GM23338 (cell line): ENCODE measurements around the gene TMEM14A. TPM values are rescaled to one million over a fixed set of nuclear protein-coding genes. Genes with fewer than 3 reads are reported as not detected.
"Not testable (repeated sequence)": the region's sequence is repeated elsewhere in the genome, so short reads cannot be mapped to it uniquely, and the experiment has no call there.

Experiments used
- ATAC-seq: fragments of 200-7000 bp; cut with Tn5 transposase; 3 replicates; pipeline ENCODE4 v1.9.1; 2020
- DNase-seq: peaks from one replicate; pipeline ENCODE4 v3.0.0-alpha.2; 2015; ENCODE audit warnings: low spot score
- H2AFZ ChIP-seq: fragments of 200-600 bp; sonication (generic); 2 replicates; pipeline ENCODE4 v1.8.0; 2016; ENCODE audit warnings: antibody characterized with exemption, mild to moderate bottlenecking, moderate library complexity
- H3F3A ChIP-seq: fragments of 200-600 bp; sonication (generic); replicated peaks from 2 replicates; pipeline ENCODE4 v1.8.0; 2017; ENCODE audit warnings: antibody characterized with exemption, mixed run types, low read depth
- H3K27ac ChIP-seq: fragments of 200-600 bp; sonication (generic); 2 replicates; pipeline ENCODE4 v1.6.1; 2016; ENCODE audit warnings: low read depth
- H3K27me3 ChIP-seq: fragments of 200-600 bp; sonication (generic); 2 replicates; pipeline ENCODE4 v1.8.0; 2016; ENCODE audit warnings: mild to moderate bottlenecking, mixed run types, moderate library complexity; ENCODE audit not compliant: insufficient read depth
- H3K36me3 ChIP-seq: fragments of 200-600 bp; sonication (generic); 2 replicates; pipeline ENCODE4 v1.8.0; 2016; ENCODE audit warnings: mild to moderate bottlenecking; ENCODE audit not compliant: insufficient read depth
- H3K4me1 ChIP-seq: fragments of 200-600 bp; sonication (generic); 2 replicates; pipeline ENCODE4 v1.8.0; 2016; ENCODE audit warnings: mild to moderate bottlenecking, moderate library complexity; ENCODE audit not compliant: insufficient read depth
- H3K4me2 ChIP-seq: fragments of 200-600 bp; sonication (generic); 2 replicates; pipeline ENCODE4 v1.7.1; 2017; ENCODE audit warnings: mixed run types
- H3K4me3 ChIP-seq: fragments of 200-600 bp; sonication (generic); 2 replicates; pipeline ENCODE4 v1.6.1; 2016; ENCODE audit warnings: mixed run types
- H3K79me2 ChIP-seq: fragments of 200-600 bp; sonication (generic); replicated peaks from 2 replicates; pipeline ENCODE4 v1.8.0; 2017; ENCODE audit warnings: mild to moderate bottlenecking; ENCODE audit not compliant: insufficient read depth
- H3K9me2 ChIP-seq: fragments of 200-600 bp; sonication (generic); 2 replicates; pipeline ENCODE4 v1.8.0; 2017; ENCODE audit not compliant: insufficient read depth
- H4K20me1 ChIP-seq: fragments of 200-600 bp; sonication (generic); replicated peaks from 2 replicates; pipeline ENCODE4 v1.8.0; 2017; ENCODE audit warnings: mild to moderate bottlenecking; ENCODE audit not compliant: insufficient read depth
- H3K27ac Mint-ChIP-seq: 2 replicates; pipeline ENCODE4 v1.8.0; 2020; ENCODE audit warnings: inconsistent platforms, mild to moderate bottlenecking, moderate library complexity, mixed read lengths
- H3K27me3 Mint-ChIP-seq: 3 replicates; pipeline ENCODE4 v1.8.0; 2022; ENCODE audit warnings: low read depth, mild to moderate bottlenecking, moderate library complexity, mixed read lengths, inconsistent platforms; ENCODE audit not compliant: insufficient read depth, poor library complexity
- H3K36me3 Mint-ChIP-seq: 3 replicates; pipeline ENCODE4 v1.8.0; 2021; ENCODE audit warnings: low read depth, mild to moderate bottlenecking, inconsistent platforms, moderate library complexity, mixed read lengths
- H3K4me1 Mint-ChIP-seq: 3 replicates; pipeline ENCODE4 v1.8.0; 2020; ENCODE audit warnings: mild to moderate bottlenecking, inconsistent platforms, mixed read lengths
- H3K4me3 Mint-ChIP-seq: 3 replicates; pipeline ENCODE4 v1.8.0; 2021; ENCODE audit warnings: moderate library complexity, mild to moderate bottlenecking, inconsistent platforms, mixed read lengths
- H3K9me3 Mint-ChIP-seq: 3 replicates; pipeline ENCODE4 v1.8.0; 2020; ENCODE audit warnings: moderate library complexity, mild to moderate bottlenecking, inconsistent platforms, mixed read lengths
- CREB1 ChIP-seq: fragments of 250-450 bp; sonication (Bioruptor Pico); IDR thresholded peaks from 2 replicates; pipeline ENCODE4 v1.5.0; 2020; ENCODE audit warnings: low read depth, mild to moderate bottlenecking, moderate library complexity
- EZH2 ChIP-seq: fragments of 200-600 bp; sonication (generic); IDR thresholded peaks from one replicate; pipeline ENCODE4 v1.8.0; 2017; ENCODE audit warnings: antibody characterized with exemption, mild to moderate bottlenecking, low read depth; ENCODE audit not compliant: unreplicated experiment
- EZH2phosphoT487 ChIP-seq: fragments of 200-600 bp; sonication (generic); IDR thresholded peaks from one replicate; pipeline ENCODE4 v1.8.1; 2018; ENCODE audit warnings: antibody characterized with exemption; ENCODE audit not compliant: unreplicated experiment
- JUNB ChIP-seq: IDR thresholded peaks from one replicate; pipeline ENCODE4 v1.6.1; 2016; ENCODE audit warnings: antibody characterized with exemption; ENCODE audit not compliant: unreplicated experiment
- POLR2AphosphoS5 ChIP-seq: IDR thresholded peaks from 2 replicates; pipeline ENCODE4 v1.6.1; 2016; ENCODE audit warnings: antibody characterized with exemption, low read depth
- REST ChIP-seq: IDR thresholded peaks from one replicate; pipeline ENCODE4 v1.6.1; 2018; ENCODE audit warnings: antibody characterized with exemption; ENCODE audit not compliant: unreplicated experiment
- STAT1 ChIP-seq: IDR thresholded peaks from one replicate; pipeline ENCODE4 v1.6.1; 2016; ENCODE audit warnings: antibody characterized with exemption; ENCODE audit not compliant: unreplicated experiment
- polyA plus RNA-seq: library from polyadenylated mRNA; unstranded; fragments of >200 nt; fragmentation: Nextera tagmentation; extraction: Ambion mirVana; gene quantifications from 2 replicates; pipeline ENCODE4 v1.2.1, GENCODE V29; 2016
- total RNA-seq: library from RNA; depleted of rRNA; stranded (reverse); fragments of >200 nt; shearing (Covaris generic); gene quantifications from 2 replicates; pipeline ENCODE4 v1.2.3, GENCODE V29; 2014
- TF ChIP-seq, protein P1 (sequence below): IDR thresholded peaks from 2 replicates; pipeline ENCODE4 v1.6.1; 2016; ENCODE audit warnings: antibody characterized with exemption
- TF ChIP-seq, protein P2 (sequence below), 2 experiments: fragments of 200-600 bp in 1 of 2; sonication (generic) in 1 of 2; conservative IDR thresholded peaks; 2 replicates each; pipeline versions ENCODE4 v1.5.1 to v1.6.1; 2016 to 2017; ENCODE audit warnings: antibody characterized with exemption in 2 of 2, low read depth in 2 of 2, mild to moderate bottlenecking in 2 of 2, moderate library complexity in 1 of 2

Gene TMEM14A
- total and polyA plus RNA-seq, 2 experiments from 2014 or later: 13.9 to 36.0 TPM

GRCh38 chr6:52654592-52654991 is 16.3 kb upstream of the TMEM14A start (continued):
- TF ChIP-seq, protein P1, sequence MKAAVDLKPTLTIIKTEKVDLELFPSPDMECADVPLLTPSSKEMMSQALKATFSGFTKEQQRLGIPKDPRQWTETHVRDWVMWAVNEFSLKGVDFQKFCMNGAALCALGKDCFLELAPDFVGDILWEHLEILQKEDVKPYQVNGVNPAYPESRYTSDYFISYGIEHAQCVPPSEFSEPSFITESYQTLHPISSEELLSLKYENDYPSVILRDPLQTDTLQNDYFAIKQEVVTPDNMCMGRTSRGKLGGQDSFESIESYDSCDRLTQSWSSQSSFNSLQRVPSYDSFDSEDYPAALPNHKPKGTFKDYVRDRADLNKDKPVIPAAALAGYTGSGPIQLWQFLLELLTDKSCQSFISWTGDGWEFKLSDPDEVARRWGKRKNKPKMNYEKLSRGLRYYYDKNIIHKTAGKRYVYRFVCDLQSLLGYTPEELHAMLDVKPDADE: no peak
- TF ChIP-seq STAT1: no peak
- TF ChIP-seq JUNB: no peak
- no peak for TF ChIP-seq POLR2AphosphoS5
- no peak for TF ChIP-seq REST
- no peak for TF ChIP-seq EZH2phosphoT487
- TF ChIP-seq, protein P2, sequence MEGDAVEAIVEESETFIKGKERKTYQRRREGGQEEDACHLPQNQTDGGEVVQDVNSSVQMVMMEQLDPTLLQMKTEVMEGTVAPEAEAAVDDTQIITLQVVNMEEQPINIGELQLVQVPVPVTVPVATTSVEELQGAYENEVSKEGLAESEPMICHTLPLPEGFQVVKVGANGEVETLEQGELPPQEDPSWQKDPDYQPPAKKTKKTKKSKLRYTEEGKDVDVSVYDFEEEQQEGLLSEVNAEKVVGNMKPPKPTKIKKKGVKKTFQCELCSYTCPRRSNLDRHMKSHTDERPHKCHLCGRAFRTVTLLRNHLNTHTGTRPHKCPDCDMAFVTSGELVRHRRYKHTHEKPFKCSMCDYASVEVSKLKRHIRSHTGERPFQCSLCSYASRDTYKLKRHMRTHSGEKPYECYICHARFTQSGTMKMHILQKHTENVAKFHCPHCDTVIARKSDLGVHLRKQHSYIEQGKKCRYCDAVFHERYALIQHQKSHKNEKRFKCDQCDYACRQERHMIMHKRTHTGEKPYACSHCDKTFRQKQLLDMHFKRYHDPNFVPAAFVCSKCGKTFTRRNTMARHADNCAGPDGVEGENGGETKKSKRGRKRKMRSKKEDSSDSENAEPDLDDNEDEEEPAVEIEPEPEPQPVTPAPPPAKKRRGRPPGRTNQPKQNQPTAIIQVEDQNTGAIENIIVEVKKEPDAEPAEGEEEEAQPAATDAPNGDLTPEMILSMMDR (conservative IDR thresholded peaks at IDR 0.05; ENCODE audit: low read depth in 2 of 2): no peak
- no peak for TF ChIP-seq EZH2
- TF ChIP-seq CREB1: no peak

DNA sequence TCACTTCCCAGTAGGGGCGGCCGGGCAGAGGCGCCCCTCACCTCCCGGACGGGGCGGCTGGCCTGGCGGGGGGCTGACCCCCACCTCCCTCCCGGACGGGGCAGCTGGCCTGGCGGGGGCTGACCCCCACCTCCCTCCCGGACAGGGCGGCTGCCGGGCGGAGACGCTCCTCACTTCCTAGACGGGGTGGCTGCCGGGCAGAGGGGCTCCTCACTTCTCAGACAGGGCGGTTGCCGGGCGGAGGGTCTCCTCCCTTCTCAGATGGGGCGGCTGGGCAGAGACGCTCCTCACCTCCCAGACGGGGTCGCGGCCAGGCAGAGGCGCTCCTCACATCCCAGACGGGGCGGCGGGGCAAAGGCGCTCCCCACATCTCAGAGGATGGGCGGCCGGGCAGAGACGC is 15.0 kb upstream of the TMEM14A start:
- not testable (repeated sequence) for H3K4me1 Mint-ChIP-seq, H3K4me2 ChIP-seq, H3K27ac Mint-ChIP-seq, H3K36me3 ChIP-seq, H3K27me3 Mint-ChIP-seq, H3K4me1 ChIP-seq, DNase-seq, ATAC-seq, H3K4me3 Mint-ChIP-seq, H3K79me2 ChIP-seq, H3K4me3 ChIP-seq, H3F3A ChIP-seq, H3K9me2 ChIP-seq, H2AFZ ChIP-seq, H4K20me1 ChIP-seq, H3K27me3 ChIP-seq, H3K27ac ChIP-seq
- Mint-ChIP-seq H3K36me3 (peaks cover 22% of the 10 kb centered on the region), H3K9me3 (peaks cover 31% of the 10 kb centered on the region)
